GM21526 (cell line): ENCODE results near the gene KRT7.

Source experiments
- ATAC-seq: cut with Tn5 transposase; IDR thresholded peaks from one replicate; pipeline ENCODE4 v1.9.1; 2021; ENCODE audit warnings: moderate library complexity; ENCODE audit not compliant: unreplicated experiment, low FRiP score

The KRT7 gene

GRCh38 chr12:52211716-52212585 lies 21.1 kb upstream of the KRT7 start:
- no peak for ATAC-seq

GRCh38 chr12:52212701-52213563 lies 20.1 kb upstream of the KRT7 start:
- no peak for ATAC-seq

GRCh38 chr12:52213564-52214420 lies 19.3 kb upstream of the KRT7 start:
- ATAC-seq, result no peak

- no peak for ATAC-seq
Measured at GRCh38 chr12:52214421-52214802, 18.6 kb upstream of the KRT7 start.

GRCh38 chr12:52215587-52216031 lies 17.4 kb upstream of the KRT7 start:
- ATAC-seq, result no peak

- no peak for ATAC-seq
Measured at GRCh38 chr12:52216100-52216499, 16.9 kb upstream of the KRT7 start.

GRCh38 chr12:52216807-52217206 lies 16.2 kb upstream of the KRT7 start:
- no peak for ATAC-seq

GRCh38 chr12:52217223-52217622 lies 15.8 kb upstream of the KRT7 start:
- no peak for ATAC-seq

- no peak for ATAC-seq
Measured at GRCh38 chr12:52218001-52218400, 15.0 kb upstream of the KRT7 start.

- no peak for ATAC-seq
Measured at GRCh38 chr12:52220477-52220876, 12.6 kb upstream of the KRT7 start.

- no peak for ATAC-seq
Measured at GRCh38 chr12:52221070-52221781, 11.8 kb upstream of the KRT7 start.

GRCh38 chr12:52221912-52222457 lies 11.1 kb upstream of the KRT7 start:
- ATAC-seq, result no peak

- no peak for ATAC-seq
Measured at GRCh38 chr12:52222692-52223091, 10.4 kb upstream of the KRT7 start.

- ATAC-seq, result no peak
Measured at GRCh38 chr12:52223406-52224039, 9.5 kb upstream of the KRT7 start.

GRCh38 chr12:52224151-52224550 lies 8.9 kb upstream of the KRT7 start:
- no peak for ATAC-seq

GRCh38 chr12:52225752-52226151 lies 7.3 kb upstream of the KRT7 start:
- ATAC-seq, result no peak

- ATAC-seq, result no peak
Measured at GRCh38 chr12:52226446-52226845, 6.6 kb upstream of the KRT7 start.

GRCh38 chr12:52227606-52228166 lies 5.4 kb upstream of the KRT7 start:
- ATAC-seq, result no peak

GRCh38 chr12:52228366-52228765 lies 4.7 kb upstream of the KRT7 start:
- ATAC-seq, result no peak
